ENCODE data around the gene C16orf96.

The C16orf96 gene

GRCh38 chr16:4556112-4556511, at the start of gene C16orf96:
Gene C16orf96, plus strand, starts transcription at chr16:4556340. Its CDS starts 150 bp downstream, at chr16:4556490.
- no peak for DNase-seq

DNA sequence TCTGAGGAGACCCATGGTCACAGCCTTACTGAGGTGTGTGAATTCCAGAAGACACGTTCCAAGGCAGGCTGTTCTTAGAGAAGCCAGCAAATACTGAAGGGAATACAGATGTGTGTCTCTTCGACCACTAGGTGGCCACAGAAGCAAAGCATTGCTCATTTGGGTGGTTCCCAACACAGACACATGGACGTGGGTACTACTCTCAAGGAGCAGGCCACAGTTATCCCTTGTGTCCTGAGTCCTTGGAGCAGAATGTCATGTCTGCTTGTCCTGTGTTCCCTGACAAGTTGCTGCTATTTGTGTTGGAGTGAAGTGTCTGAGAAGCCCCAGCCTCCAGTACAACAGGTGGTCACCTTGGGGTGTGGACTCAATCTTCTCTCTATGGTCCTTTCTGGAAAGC, 49.7 kb upstream of the C16orf96 start:
- DNase-seq, result peak; percentile 75

DNA sequence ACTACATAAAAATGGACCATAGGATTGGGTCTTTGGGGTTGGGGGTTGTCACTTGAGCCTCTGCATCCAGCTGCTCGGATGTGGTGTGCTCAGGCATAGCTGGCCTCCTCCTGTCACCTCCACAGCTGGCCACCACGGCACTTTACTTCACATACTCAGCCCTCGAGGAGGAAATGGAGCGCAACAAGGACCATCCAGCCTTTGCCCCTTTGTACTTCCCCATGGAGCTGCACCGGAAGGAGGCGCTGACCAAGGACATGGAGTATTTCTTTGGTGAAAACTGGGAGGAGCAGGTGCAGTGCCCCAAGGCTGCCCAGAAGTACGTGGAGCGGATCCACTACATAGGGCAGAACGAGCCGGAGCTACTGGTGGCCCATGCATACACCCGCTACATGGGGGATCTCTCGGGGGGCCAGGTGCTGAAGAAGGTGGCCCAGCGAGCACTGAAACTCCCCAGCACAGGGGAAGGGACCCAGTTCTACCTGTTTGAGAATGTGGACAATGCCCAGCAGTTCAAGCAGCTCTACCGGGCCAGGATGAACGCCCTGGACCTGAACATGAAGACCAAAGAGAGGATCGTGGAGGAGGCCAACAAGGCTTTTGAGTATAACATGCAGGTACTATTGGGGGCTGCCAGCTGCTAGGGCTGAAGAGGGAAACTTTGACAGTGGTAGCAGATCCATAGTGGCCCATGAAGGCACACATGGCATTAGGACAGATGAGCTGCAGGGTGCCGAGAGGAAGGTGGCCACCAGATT, 48.4 kb upstream of the C16orf96 start:
- DNase-seq, result no peak

- no peak for DNase-seq
These were observed 47.3 kb upstream of the C16orf96 start for GRCh38 chr16:4508806-4509205.

- DNase-seq, result no peak
These were observed 46.7 kb upstream of the C16orf96 start for GRCh38 chr16:4509420-4509819.

GRCh38 chr16:4510131-4510530, 46.0 kb upstream of the C16orf96 start:
- DNase-seq, result no peak

- no peak for DNase-seq
These were observed 45.3 kb upstream of the C16orf96 start for GRCh38 chr16:4510747-4511426.

- peak; percentile 68 for DNase-seq
These were observed 44.6 kb upstream of the C16orf96 start for GRCh38 chr16:4511441-4512082.

DNA sequence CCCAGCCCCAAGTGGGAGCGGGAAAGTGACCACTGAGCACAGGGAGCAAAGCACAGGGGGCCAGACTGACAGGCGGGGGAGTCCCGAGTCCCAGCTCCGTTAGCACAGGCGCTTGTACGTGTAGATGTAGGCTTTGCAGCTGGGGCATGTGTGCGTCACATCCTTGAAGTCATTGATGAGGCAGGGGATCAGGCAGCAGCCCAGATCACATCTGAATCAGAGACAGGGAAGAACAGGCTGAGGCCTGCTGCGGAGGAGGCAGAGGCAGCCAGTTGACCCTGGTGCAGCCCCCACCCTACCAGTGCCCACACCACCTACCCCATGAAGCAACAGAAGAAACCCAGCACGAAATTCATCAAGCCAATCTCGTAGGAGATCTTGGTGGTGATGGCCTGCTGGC, 43.7 kb upstream of the C16orf96 start:
- no peak for DNase-seq

DNA sequence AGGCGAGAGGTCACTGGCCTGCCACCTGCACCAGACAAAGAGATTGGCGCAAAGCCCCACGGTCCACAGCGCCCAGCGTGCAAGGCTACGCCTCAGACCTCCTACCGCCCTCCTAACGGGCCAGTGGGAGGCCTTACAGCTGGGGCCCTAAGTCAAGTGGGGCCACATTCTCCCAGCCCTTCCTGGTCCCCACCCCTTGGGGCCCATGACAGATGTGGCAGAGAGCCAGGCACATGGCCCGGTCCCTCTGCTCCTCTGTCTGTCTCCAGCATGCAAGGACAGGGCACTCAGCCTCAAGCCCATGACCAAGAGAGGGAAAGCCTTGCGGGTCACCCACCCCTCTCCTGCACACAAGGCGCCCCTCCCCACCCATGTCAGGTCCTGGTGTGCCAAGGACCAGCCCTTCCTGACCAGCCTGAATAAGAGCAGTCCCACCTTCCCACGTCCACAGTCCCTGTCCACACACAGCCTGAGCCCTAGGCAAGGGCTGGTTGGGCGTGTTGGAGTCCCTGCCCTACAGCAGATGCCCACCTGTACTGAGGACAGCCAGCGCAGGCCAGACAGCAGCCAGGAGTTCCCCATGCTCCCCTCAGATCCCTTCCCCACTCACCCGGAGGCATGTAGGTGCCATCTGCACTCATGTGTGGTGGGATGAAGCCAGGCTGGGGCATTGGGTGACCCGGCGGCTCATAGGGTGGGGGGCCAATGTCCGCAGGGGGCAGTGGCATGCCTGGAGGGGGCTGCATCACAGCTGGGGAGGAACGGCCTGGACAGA, 42.9 kb upstream of the C16orf96 start:
- no peak for DNase-seq

DNA sequence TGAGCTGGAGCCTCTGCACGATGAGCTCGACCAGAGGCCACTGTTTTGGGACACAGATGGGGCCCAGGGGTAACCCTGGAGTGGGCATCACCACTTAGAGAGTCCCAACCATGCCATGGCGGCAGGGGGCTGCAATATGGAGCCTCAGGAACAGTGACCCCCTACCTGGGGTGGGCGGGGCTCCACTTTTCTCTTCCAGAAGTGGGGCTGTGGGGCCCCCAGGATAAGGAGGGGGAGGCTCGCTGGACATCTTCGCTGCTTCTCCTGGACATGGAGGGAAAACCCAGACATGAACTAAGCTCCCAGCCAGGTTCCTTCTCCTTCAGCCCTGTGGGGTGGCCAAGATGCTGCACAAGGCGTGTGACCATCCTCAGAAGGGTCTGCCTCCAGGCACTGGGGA, 42.3 kb upstream of the C16orf96 start:
- DNase-seq, result no peak

DNA sequence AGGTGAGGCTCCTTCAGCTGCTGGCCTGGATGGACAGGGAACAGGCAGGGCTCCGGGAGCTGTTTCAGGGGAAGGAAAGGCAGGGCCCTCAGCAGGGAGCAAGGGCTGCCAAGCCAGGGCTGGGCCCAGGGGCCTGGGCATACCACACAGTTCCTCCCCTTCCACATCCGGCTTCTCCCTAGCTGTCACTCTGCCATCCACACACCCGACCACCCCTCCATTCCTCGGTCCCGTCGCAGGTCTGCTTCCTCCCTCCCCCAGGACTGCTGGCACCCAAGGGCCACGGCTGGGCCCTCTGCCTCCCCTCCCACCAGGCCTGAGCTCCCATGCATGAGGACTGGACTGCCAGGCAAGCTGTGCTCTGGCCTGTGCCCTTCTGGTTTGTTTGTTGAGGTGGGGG, 41.5 kb upstream of the C16orf96 start:
- DNase-seq, result no peak

GRCh38 chr16:4515611-4516233, 40.4 kb upstream of the C16orf96 start:
- DNase-seq, result no peak

DNA sequence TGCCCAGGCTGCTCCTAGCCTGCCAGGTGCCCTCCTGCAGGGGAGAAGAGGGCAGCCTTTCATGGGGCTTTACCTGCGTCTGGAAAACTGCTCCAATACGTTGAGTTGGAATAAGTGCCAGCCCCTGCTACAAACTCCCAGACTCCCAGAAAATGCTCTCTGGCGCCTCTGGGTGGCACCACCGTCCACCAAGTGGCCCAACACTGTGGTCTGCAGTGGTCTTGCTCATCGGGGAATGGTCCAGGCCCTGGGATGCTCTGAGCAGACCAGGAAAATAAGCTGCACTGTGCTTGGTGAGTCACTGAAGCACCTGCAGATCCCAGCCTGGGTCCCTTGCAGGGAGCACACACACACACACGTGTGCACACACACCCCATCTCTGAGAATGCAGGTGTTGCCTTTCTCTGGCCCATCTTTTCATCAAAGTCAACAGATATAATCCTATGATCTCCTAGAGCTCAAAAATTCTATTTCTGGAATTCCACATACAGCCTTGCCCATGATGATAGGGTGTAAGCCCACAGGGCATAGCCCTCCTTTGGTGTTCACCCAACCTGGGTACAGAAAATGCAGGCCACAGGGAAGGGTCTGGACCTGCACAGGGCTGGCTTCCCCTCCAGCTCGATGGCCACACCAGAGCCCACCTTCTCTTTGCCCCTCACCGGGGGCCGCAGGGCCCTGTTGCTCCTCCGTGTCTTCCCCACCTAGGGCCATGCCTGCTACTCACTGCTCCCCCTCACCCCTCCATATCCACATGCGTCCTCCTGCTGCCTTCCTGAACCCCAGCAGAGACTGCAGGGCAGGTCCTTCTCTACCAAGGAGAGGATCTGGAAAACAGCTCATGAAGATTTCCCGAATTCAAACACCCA, 38.1 kb upstream of the C16orf96 start:
- DNase-seq, result no peak

- DNase-seq, result no peak
These were observed 36.7 kb upstream of the C16orf96 start for GRCh38 chr16:4519274-4520058.

GRCh38 chr16:4520913-4521312, 35.2 kb upstream of the C16orf96 start:
- DNase-seq, result no peak

DNA sequence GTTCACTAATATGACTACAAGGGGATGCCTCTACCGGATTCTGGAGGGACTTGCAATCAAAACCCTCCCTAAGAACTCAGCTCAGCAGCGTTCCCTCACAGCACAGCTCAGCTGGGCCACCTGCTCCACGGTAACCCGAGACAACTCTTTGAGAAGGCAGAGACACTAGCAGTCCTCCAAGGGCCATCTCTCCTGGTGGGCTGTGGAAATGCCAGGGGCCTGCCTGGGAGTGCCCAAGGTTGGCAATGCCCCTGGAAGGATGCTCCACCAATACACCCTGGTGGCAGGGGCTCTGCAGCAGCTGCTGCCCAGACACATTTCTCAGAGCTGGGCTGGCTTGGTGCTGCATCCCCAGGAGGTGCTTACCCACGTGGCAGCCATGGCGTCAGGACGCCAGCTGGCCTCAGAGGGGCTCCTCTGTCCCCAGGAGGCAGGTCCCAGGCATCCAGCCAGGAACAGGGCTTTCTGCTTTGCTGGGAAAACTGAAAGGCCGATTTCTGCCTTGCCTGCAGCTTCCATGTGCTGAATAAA, 34.0 kb upstream of the C16orf96 start:
- peak; percentile 67 for DNase-seq

- DNase-seq, result no peak
These were observed 32.5 kb upstream of the C16orf96 start for GRCh38 chr16:4523686-4524085.

DNA sequence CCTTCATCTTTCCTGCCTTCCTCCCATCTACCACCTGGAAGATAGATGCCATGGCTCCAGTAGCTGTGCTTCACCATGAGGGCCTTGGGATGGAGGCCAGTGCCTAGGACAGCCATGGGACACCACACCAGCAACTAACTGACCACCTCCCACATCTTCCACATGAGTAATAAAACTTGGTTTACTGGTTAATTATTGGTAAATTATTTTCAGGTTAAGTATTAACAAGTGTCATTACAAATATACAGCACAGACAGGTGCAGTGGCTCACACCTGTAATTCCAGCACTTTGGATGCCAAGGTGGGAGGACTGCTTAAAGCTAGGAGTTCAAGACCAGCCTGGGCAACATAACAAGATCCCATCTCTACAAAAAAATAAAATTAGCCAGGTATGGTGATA, 31.6 kb upstream of the C16orf96 start:
- DNase-seq, result no peak

- DNase-seq, result peak; percentile 78
These were observed 31.1 kb upstream of the C16orf96 start for GRCh38 chr16:4525069-4525468.

All from right hindlimb (tissue), 1 donor.